A549 (cell line): ENCODE data around the gene XRRA1. TPM values are rescaled to one million over a fixed set of nuclear protein-coding genes. Genes with fewer than 3 reads are reported as not detected.

Source experiments
- ATAC-seq, 2 experiments: fragments of 200-7000 bp in 1 of 2; fragments of >200 bp in 1 of 2; cut with Nextera tagmentation in 1 of 2; cut with Tn5 transposase in 1 of 2; 3 replicates each; pipeline versions ENCODE4 v1.8.0 to v1.9.1; 2018 to 2020; ENCODE audit warnings: mild to moderate bottlenecking in 1 of 2, moderate library complexity in 1 of 2
- CTCF ChIA-PET: fragments of 300-600 bp; sonication (Branson Sonifier 250); formaldehyde crosslinking; extraction: SDS; loops from one replicate; lab custom pipeline; 2021; ENCODE audit warnings: antibody characterized with exemption, inconsistent platforms; lab: Yijun Ruan, JAX
- POLR2A ChIA-PET: fragments of 350-600 bp; formaldehyde crosslinking; extraction: SDS; loops from one replicate; lab custom pipeline; 2021; ENCODE audit warnings: antibody characterized with exemption, inconsistent platforms; lab: Yijun Ruan, JAX
- DNase-seq, 2 experiments: peaks; one replicate each; pipeline versions ENCODE4 v3.0.0 to v3.0.0-alpha.2; 2011 to 2016; ENCODE audit warnings: low read depth in 1 of 2, low spot score in 1 of 2
- FAIRE-seq: peaks from 2 replicates; lab custom pipeline; 2011; peaks lifted over from hg19 to GRCh38; lab: Jason Lieb, UNC
- H3K27ac ChIP-seq, 2 experiments: fragments of >200 bp; sonication (Bioruptor Twin); formaldehyde crosslinking; 3 replicates each; pipeline ENCODE4 v1.5.1; 2016 to 2017
- H3K4me1 ChIP-seq: fragments of >200 bp; sonication (Bioruptor Twin); formaldehyde crosslinking; 3 replicates; pipeline ENCODE4 v1.6.1; 2016
- H3K4me2 ChIP-seq: fragments of >200 bp; sonication (Bioruptor Twin); formaldehyde crosslinking; 3 replicates; pipeline ENCODE4 v1.6.1; 2016
- H3K4me3 ChIP-seq: fragments of >200 bp; sonication (Bioruptor Twin); formaldehyde crosslinking; 3 replicates; pipeline ENCODE4 v1.5.1; 2016
- H3K9me3 ChIP-seq: fragments of >200 bp; sonication (Bioruptor Twin); formaldehyde crosslinking; 3 replicates; pipeline ENCODE4 v1.6.1; 2016
- CBX8 ChIP-seq: fragments of 200-600 bp; sonication (generic); IDR thresholded peaks from 2 replicates; pipeline ENCODE4 v1.6.1; 2016
- CEBPB ChIP-seq, 2 experiments: fragments of >200 bp in 1 of 2; sonication (Bioruptor Twin) in 1 of 2; formaldehyde crosslinking in 1 of 2; IDR thresholded peaks; 2 replicates each; pipeline ENCODE4 v1.6.1; 2012 to 2016
- CHD4 ChIP-seq: fragments of 200-600 bp; sonication (generic); IDR thresholded peaks from 2 replicates; pipeline ENCODE4 v1.6.1; 2016; ENCODE audit warnings: antibody characterized with exemption, mild to moderate bottlenecking, borderline replicate concordance
- EHF ChIP-seq: fragments of 250-450 bp; sonication (Bioruptor Pico); IDR thresholded peaks from 2 replicates; pipeline ENCODE4 v1.5.0; 2020; ENCODE audit warnings: mild to moderate bottlenecking
- EP300 ChIP-seq, 2 experiments: fragments of >200 bp; sonication (Bioruptor Twin); formaldehyde crosslinking; IDR thresholded peaks; 2 replicates in 1 of 2; 3 replicates in 1 of 2; pipeline ENCODE4 v1.6.1; 2016 to 2017
- ESRRA ChIP-seq: fragments of 150-350 bp; IDR thresholded peaks from 2 replicates; pipeline ENCODE4 v1.6.1; 2014; ENCODE audit warnings: mild to moderate bottlenecking, low read length, borderline replicate concordance
- FOSL2 ChIP-seq, 2 experiments: fragments of 450-650 bp in 1 of 2; fragments of >200 bp in 1 of 2; sonication (Bioruptor Twin) in 1 of 2; formaldehyde crosslinking; IDR thresholded peaks; 2 replicates each; pipeline versions ENCODE4 v1.5.0 to v1.6.1; 2016 to 2020; ENCODE audit warnings: mild to moderate bottlenecking in 1 of 2, moderate library complexity in 1 of 2
- FOXS1 ChIP-seq: fragments of 250-450 bp; sonication (Bioruptor Pico); IDR thresholded peaks from 2 replicates; pipeline ENCODE4 v1.5.0; 2020; ENCODE audit warnings: mild to moderate bottlenecking, moderate library complexity
- HDAC2 ChIP-seq: fragments of 200-600 bp; sonication (generic); IDR thresholded peaks from 2 replicates; pipeline ENCODE4 v1.6.1; 2016
- HEYL ChIP-seq: fragments of 250-450 bp; sonication (Bioruptor Pico); IDR thresholded peaks from 2 replicates; pipeline ENCODE4 v1.8.0; 2021; ENCODE audit warnings: mild to moderate bottlenecking, moderate library complexity
- HOXA7 ChIP-seq: fragments of 250-450 bp; sonication (Bioruptor Pico); IDR thresholded peaks from 2 replicates; pipeline ENCODE4 v1.5.0; 2020; ENCODE audit warnings: mild to moderate bottlenecking, moderate library complexity
- HOXB5 ChIP-seq: fragments of 250-450 bp; sonication (Bioruptor Pico); IDR thresholded peaks from 2 replicates; pipeline ENCODE4 v1.5.0; 2020; ENCODE audit warnings: mild to moderate bottlenecking, moderate library complexity
- JUN ChIP-seq, 2 experiments: fragments of >200 bp; sonication (Bioruptor Twin); formaldehyde crosslinking; IDR thresholded peaks; 2 replicates in 1 of 2; 3 replicates in 1 of 2; pipeline ENCODE4 v1.6.1; 2016 to 2017
- JUNB ChIP-seq: fragments of >200 bp; sonication (Bioruptor Twin); formaldehyde crosslinking; IDR thresholded peaks from 2 replicates; pipeline ENCODE4 v1.6.1; 2016
- KDM1A ChIP-seq: fragments of 200-600 bp; sonication (generic); IDR thresholded peaks from 2 replicates; pipeline ENCODE4 v1.6.1; 2016; ENCODE audit warnings: low read depth, mild to moderate bottlenecking
- NR3C1 ChIP-seq: fragments of >200 bp; sonication (Bioruptor Twin); formaldehyde crosslinking; IDR thresholded peaks from 3 replicates; pipeline ENCODE4 v1.6.1; 2017
- PHF8 ChIP-seq: fragments of 200-600 bp; sonication (generic); IDR thresholded peaks from 2 replicates; pipeline ENCODE4 v1.6.1; 2016; ENCODE audit warnings: low read depth, mild to moderate bottlenecking, antibody characterized with exemption, moderate library complexity, borderline replicate concordance
- POLR2A ChIP-seq: IDR thresholded peaks from 2 replicates; pipeline ENCODE4 v1.6.1; 2012; ENCODE audit warnings: mild to moderate bottlenecking, low read length
- POLR2AphosphoS2 ChIP-seq: conservative IDR thresholded peaks from 2 replicates; pipeline ENCODE4 v1.6.1; 2012; ENCODE audit warnings: low read length, improper control_type of control experiment, inconsistent platforms
- RAD21 ChIP-seq, 2 experiments: fragments of >200 bp in 1 of 2; sonication (Bioruptor Twin) in 1 of 2; formaldehyde crosslinking in 1 of 2; IDR thresholded peaks in 1 of 2; conservative IDR thresholded peaks in 1 of 2; 2 replicates in 1 of 2; 3 replicates in 1 of 2; pipeline ENCODE4 v1.6.1; 2012 to 2018; ENCODE audit warnings: inconsistent platforms in 1 of 2
- RCOR1 ChIP-seq: fragments of 150-350 bp; IDR thresholded peaks from 2 replicates; pipeline ENCODE4 v1.6.1; 2014; ENCODE audit warnings: antibody characterized with exemption, low read length, low read depth
- RNF2 ChIP-seq: fragments of 200-600 bp; sonication (generic); IDR thresholded peaks from 2 replicates; pipeline ENCODE4 v1.6.1; 2016; ENCODE audit warnings: low read depth, mild to moderate bottlenecking, antibody characterized with exemption, moderate library complexity, borderline replicate concordance
- WGBS: methylation state at CpG from one replicate; pipeline ENCODE4 v1.1.6; 2017; ENCODE audit errors: missing lambda C conversion rate; 5-methylcytosine and 5-hydroxymethylcytosine counted together
- polyA plus RNA-seq, 4 experiments: library from polyadenylated mRNA; depleted of rRNA in 3 of 4; stranded (reverse); fragments of >200 nt; fragmentation: RNase III in 1 of 4; extraction: RNeasy Plus Mini Kit Qiagen cat#74134 plus additional on column Dnase treatment in 1 of 4; gene quantifications; 2 replicates in 3 of 4; 3 replicates in 1 of 4; pipeline ENCODE4 v1.2.3, GENCODE V29; 2011 to 2017
- TF ChIP-seq, protein P1 (sequence below): fragments of 250-450 bp; sonication (Bioruptor Pico); IDR thresholded peaks from 2 replicates; pipeline ENCODE4 v1.5.0; 2021; ENCODE audit warnings: mild to moderate bottlenecking, moderate library complexity, borderline replicate concordance
- TF ChIP-seq, protein P2 (sequence below): IDR thresholded peaks from 2 replicates; pipeline ENCODE4 v1.6.1; 2012
- TF ChIP-seq, protein P3 (sequence below): fragments of 150-350 bp; IDR thresholded peaks from 2 replicates; pipeline ENCODE4 v1.6.1; 2014; ENCODE audit warnings: low read depth, mild to moderate bottlenecking, low read length
- TF ChIP-seq, protein P4 (sequence below): fragments of >200 bp; sonication (Bioruptor Twin); formaldehyde crosslinking; IDR thresholded peaks from 2 replicates; pipeline ENCODE4 v1.6.1; 2016
- TF ChIP-seq, protein P5 (sequence below): fragments of 250-450 bp; sonication (Bioruptor Pico); IDR thresholded peaks from 2 replicates; pipeline ENCODE4 v1.5.0; 2020; ENCODE audit warnings: low read depth, mild to moderate bottlenecking, moderate library complexity

Gene XRRA1
- polyA plus RNA-seq, 2 of the 4 experiments (the other 2 are of a cell fraction) = 6.6 to 10.6 TPM

DNA sequence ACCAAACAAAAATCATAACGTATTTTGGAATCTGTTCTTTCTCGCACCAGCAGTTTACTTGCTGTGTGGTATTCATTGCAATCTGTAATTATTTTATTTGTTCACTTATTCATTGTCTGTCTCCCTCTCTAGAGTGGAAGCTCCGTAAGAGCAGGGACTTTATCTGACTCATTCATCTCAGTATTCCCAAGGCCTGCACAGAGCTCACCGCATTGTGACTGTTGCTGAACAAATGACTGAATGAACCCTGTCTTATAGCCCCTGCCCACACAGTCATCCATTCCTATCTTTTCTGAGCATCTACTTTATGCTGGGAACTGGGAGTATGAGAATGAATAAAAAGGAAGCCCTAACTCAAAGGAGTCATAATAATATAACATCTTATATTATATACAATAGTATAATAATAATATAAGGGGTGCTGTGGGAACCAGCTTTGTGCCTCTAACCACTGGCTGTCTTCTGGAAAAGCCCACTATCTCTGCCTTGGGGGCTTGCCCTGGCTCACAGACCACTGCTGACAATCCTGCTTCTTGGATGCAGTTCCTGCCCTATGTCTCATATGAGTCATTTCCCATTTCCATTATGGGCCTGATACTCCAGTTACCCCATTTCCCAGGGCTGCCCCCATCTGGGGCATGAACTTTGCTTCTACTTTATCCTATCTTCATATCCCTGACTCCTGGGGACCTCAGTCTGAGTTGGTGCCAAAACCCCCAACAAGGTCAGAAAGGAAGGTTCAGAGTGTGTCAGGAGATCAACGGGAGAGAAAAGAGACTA is 11.0 kb downstream of the XRRA1 start:
- no peak for FAIRE-seq

DNA sequence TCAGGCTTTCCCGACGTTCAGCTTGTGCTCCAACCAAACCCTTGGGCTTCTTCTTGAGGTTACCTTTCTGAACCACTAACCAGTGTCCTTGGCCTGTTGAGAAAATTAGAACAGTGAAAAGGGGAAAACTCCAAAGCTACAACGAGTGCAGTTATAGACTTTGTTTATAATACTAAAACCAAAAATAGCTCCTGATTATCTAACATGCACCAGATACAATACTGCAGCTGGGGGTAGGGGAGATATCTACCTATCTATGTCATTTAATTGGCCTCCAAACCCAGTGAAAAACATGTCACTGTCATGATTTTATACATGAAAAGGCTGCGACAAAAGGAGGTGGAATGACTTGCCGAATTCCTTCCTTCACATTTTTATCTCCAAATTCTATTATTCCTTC is 11.9 kb downstream of the XRRA1 start:
- FAIRE-seq (no peak), ATAC-seq (no peak), DNase-seq (no peak)
- CTCF ChIA-PET = interaction anchor here (0.7 to 9.3 kb wide), 8 partner anchors 8 to 334 kb away, joined by 3 to 82 read pairs (median 6); partner anchors contain the start of genes SPCS2, TPBGL and XRRA1
- no peak for TF ChIP-seq POLR2AphosphoS2
- TF ChIP-seq HDAC2 = no peak
- no peak for TF ChIP-seq RAD21 (conservative IDR thresholded peaks at IDR 0.05 in 1 of 2, IDR thresholded peaks at IDR 0.05 in 1 of 2)
- no peak for TF ChIP-seq NR3C1
- no peak for TF ChIP-seq JUNB
- no peak for TF ChIP-seq KDM1A
- TF ChIP-seq HOXB5 = no peak
- TF ChIP-seq CEBPB (IDR thresholded peaks at IDR 0.05) = no peak
- TF ChIP-seq FOSL2 (IDR thresholded peaks at IDR 0.05) = no peak
- TF ChIP-seq FOSL2 (CRISPR knock-in tag; IDR thresholded peaks at IDR 0.05) = no peak
- TF ChIP-seq HOXA7 (CRISPR knock-in tag) = no peak
- TF ChIP-seq EP300 (IDR thresholded peaks at IDR 0.05) = no peak
- TF ChIP-seq JUN (IDR thresholded peaks at IDR 0.05) = no peak
- no peak for TF ChIP-seq CHD4
- TF ChIP-seq ESRRA = no peak
- TF ChIP-seq CBX8 = no peak
- Histone ChIP-seq H3K4me1 (no peaks in the 10 kb centered on the region), H3K4me2 (no peak overlapping the region), H3K27ac (no peak overlapping the region), H3K4me3 (no peak overlapping the region), H3K9me3 (no peaks in the 10 kb centered on the region)
- WGBS = 82% methylated on average over 5 of the region's 5 CpGs
- POLR2A ChIA-PET = no interaction called here

More for the DNA sequence above, 11.0 kb downstream of the XRRA1 start:
- ATAC-seq (no peak), DNase-seq (no peak)
- H3K9me3 ChIP-seq = no peaks in the 10 kb centered on the region
- H3K4me2 ChIP-seq = no peak overlapping the region
- POLR2A ChIA-PET = no interaction called here
- no peak overlapping the region for H3K4me3 ChIP-seq
- no peaks in the 10 kb centered on the region for H3K4me1 ChIP-seq
- CTCF ChIA-PET = interaction anchor here (0.8 to 9.3 kb wide), 6 partner anchors 9 to 310 kb away, joined by 3 to 82 read pairs (median 6); partner anchors contain the start of genes SPCS2, TPBGL and XRRA1
- no peak for TF ChIP-seq KDM1A
- TF ChIP-seq, protein P1, sequence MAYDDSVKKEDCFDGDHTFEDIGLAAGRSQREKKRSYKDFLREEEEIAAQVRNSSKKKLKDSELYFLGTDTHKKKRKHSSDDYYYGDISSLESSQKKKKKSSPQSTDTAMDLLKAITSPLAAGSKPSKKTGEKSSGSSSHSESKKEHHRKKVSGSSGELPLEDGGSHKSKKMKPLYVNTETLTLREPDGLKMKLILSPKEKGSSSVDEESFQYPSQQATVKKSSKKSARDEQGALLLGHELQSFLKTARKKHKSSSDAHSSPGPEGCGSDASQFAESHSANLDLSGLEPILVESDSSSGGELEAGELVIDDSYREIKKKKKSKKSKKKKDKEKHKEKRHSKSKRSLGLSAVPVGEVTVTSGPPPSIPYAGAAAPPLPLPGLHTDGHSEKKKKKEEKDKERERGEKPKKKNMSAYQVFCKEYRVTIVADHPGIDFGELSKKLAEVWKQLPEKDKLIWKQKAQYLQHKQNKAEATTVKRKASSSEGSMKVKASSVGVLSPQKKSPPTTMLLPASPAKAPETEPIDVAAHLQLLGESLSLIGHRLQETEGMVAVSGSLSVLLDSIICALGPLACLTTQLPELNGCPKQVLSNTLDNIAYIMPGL = no peak
- TF ChIP-seq JUNB = no peak
- TF ChIP-seq EHF = no peak
- TF ChIP-seq PHF8 = no peak
- no peak for TF ChIP-seq RNF2
- no peak for TF ChIP-seq HEYL (CRISPR knock-in tag)
- TF ChIP-seq, protein P2, sequence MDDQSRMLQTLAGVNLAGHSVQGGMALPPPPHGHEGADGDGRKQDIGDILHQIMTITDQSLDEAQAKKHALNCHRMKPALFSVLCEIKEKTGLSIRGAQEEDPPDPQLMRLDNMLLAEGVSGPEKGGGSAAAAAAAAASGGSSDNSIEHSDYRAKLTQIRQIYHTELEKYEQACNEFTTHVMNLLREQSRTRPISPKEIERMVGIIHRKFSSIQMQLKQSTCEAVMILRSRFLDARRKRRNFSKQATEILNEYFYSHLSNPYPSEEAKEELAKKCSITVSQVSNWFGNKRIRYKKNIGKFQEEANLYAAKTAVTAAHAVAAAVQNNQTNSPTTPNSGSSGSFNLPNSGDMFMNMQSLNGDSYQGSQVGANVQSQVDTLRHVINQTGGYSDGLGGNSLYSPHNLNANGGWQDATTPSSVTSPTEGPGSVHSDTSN = no peak
- TF ChIP-seq RCOR1 = no peak
- TF ChIP-seq, protein P3, sequence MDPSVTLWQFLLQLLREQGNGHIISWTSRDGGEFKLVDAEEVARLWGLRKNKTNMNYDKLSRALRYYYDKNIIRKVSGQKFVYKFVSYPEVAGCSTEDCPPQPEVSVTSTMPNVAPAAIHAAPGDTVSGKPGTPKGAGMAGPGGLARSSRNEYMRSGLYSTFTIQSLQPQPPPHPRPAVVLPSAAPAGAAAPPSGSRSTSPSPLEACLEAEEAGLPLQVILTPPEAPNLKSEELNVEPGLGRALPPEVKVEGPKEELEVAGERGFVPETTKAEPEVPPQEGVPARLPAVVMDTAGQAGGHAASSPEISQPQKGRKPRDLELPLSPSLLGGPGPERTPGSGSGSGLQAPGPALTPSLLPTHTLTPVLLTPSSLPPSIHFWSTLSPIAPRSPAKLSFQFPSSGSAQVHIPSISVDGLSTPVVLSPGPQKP = no peak
- TF ChIP-seq, protein P4, sequence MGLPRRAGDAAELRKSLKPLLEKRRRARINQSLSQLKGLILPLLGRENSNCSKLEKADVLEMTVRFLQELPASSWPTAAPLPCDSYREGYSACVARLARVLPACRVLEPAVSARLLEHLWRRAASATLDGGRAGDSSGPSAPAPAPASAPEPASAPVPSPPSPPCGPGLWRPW = no peak
- TF ChIP-seq HOXA7 (CRISPR knock-in tag) = no peak
- TF ChIP-seq FOXS1 = no peak
- TF ChIP-seq POLR2A = no peak
- TF ChIP-seq, protein P5, sequence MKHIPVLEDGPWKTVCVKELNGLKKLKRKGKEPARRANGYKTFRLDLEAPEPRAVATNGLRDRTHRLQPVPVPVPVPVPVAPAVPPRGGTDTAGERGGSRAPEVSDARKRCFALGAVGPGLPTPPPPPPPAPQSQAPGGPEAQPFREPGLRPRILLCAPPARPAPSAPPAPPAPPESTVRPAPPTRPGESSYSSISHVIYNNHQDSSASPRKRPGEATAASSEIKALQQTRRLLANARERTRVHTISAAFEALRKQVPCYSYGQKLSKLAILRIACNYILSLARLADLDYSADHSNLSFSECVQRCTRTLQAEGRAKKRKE (CRISPR knock-in tag) = no peak
- 91% methylated on average over 5 of the region's 5 CpGs for WGBS
- H3K27ac ChIP-seq = no peak overlapping the region
